HFF-Myc (cell line): Measurements from ENCODE around the gene DUS1L.

Experiments used
- DNase-seq: peaks from one replicate; pipeline ENCODE4 v3.0.0-alpha.2; 2011; ENCODE audit warnings: low read depth; ENCODE audit errors: extremely low read depth
- H3K4me3 ChIP-seq: replicated peaks from 2 replicates; pipeline ENCODE4 v1.5.1; 2011; ENCODE audit warnings: low read depth, mild to moderate bottlenecking, control low read depth, low read length
- TF ChIP-seq, protein P1 (sequence below): IDR thresholded peaks from 2 replicates; pipeline ENCODE4 v1.5.1; 2012; ENCODE audit warnings: mild to moderate bottlenecking, low read depth, low read length, control low read depth; ENCODE audit errors: missing control alignments

DUS1L gene

DNA sequence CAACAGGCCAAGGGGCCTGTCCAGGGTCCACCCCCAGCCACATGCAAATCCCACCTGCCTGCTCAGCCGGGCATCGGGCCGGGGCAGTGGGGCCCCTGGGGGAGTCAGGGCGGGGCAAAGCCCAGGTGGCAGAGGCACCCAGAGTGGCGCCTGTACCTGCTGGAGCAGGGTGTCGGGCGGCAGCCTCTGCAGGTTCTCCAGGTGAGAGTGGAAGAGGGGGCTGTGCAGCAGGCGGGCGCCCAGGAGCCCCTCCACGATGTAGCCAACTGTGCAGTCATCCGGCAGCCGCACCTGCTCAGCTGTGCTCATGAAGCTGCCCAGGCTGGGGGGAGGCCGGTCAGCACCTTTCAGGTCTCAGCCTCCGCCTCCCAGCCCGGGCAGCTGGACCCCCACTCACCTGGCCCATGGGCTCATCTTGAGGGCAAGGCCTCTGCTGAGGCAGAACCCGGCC, 16.1 kb downstream of the DUS1L start:
- no peak for DNase-seq
- TF ChIP-seq, protein P1, sequence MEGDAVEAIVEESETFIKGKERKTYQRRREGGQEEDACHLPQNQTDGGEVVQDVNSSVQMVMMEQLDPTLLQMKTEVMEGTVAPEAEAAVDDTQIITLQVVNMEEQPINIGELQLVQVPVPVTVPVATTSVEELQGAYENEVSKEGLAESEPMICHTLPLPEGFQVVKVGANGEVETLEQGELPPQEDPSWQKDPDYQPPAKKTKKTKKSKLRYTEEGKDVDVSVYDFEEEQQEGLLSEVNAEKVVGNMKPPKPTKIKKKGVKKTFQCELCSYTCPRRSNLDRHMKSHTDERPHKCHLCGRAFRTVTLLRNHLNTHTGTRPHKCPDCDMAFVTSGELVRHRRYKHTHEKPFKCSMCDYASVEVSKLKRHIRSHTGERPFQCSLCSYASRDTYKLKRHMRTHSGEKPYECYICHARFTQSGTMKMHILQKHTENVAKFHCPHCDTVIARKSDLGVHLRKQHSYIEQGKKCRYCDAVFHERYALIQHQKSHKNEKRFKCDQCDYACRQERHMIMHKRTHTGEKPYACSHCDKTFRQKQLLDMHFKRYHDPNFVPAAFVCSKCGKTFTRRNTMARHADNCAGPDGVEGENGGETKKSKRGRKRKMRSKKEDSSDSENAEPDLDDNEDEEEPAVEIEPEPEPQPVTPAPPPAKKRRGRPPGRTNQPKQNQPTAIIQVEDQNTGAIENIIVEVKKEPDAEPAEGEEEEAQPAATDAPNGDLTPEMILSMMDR, result no peak
- no peak overlapping the region for H3K4me3 ChIP-seq

DNA sequence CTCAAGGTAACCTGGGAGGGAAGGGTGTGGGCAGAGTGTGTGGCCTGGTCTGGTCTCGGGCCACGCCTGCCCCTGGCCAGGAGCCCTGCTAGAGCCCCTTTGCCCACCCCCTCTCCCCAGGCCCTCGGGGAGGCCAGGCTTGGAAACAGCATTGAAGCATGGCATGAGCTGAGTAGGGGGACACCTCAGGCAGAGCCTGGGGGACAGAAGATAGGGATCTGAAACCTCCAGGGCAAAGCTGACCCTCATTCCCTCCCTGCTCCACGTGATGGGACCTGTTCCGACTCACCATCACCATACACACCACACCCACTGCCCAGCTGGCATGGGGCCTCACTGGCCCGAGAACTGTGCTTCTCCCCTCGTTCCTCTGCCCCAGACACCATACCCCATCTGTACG, 16.5 kb downstream of the DUS1L start:
- no peak overlapping the region for H3K4me3 ChIP-seq
- TF ChIP-seq, protein P1, result no peak
- no peak for DNase-seq

DNA sequence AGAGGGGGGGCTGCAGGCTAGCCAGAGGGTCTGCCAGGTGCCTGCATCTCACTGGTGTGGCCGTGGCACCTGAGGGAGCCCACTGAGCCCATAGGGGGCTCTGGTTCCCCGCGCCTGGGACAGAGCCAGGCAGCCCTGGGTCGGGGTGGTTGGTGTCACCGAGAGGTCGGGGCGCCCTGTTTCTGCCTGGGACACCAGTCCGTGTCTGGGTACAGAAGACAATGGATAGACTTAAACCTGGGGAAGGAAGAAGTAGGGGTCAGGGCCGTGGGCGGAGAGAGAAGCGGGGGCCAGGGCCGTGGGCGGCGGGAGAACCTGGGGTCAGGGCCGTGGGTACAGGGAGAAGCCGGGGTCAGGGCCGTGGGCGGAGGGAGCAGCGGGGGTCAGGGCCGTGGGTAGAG, 17.0 kb downstream of the DUS1L start:
- DNase-seq, result no peak
- H3K4me3 ChIP-seq, result no peak overlapping the region
- TF ChIP-seq, protein P1, result no peak

DNA sequence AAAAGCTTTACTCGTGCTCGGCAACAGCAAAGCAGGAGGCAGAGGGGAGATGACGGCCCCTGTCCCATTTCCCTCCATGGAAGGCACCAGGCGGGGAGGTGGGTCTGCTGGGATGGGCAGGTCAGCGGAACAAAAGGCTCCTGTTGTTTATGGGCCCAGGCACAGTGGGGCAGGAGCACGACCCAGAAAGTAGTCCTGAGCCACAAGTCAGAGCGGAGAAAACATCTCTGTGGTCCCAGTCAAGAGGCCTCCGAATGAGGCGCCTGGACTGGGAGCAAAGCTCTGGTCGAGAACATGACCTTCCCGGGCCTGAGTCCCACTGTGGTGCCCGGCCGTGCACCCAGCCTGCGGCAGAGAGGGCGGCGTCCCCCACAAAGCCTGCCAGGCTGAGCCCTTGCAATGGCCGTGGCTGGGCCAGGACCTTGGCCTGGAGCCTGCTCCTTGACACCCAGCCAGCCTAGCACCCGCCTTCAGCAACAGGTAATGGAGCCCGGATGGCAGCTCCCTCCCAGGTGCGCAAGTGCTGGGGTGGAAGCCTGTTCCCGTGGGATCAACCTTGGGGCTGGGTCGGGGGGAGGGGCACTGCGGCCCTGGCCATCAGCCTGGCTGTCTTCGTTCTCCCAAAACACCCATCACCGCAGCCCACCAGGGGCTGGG, 17.6 kb downstream of the DUS1L start:
- DNase-seq, result no peak
- TF ChIP-seq, protein P1, result no peak
- no peak overlapping the region for H3K4me3 ChIP-seq

DNA sequence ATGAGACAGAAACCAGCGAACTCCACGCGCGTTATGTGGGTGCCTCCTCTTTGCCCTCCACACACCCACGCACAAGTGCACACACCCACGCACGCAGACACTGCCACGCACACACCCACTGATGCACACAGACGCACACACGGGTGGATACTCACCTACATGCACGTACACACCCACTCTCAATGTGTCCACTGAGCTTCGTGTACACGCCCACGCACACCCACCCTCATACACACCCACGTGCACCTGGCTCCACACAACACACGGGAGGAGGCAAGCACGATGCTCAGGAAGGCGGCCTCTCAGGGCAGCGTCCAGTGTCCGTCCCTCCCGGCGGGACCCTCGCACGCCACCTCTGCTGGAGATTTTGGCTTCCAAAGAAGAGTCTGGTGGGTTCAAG, 18.2 kb downstream of the DUS1L start:
- TF ChIP-seq, protein P1, result no peak
- no peak for DNase-seq
- H3K4me3 ChIP-seq, result no peak overlapping the region

DNA sequence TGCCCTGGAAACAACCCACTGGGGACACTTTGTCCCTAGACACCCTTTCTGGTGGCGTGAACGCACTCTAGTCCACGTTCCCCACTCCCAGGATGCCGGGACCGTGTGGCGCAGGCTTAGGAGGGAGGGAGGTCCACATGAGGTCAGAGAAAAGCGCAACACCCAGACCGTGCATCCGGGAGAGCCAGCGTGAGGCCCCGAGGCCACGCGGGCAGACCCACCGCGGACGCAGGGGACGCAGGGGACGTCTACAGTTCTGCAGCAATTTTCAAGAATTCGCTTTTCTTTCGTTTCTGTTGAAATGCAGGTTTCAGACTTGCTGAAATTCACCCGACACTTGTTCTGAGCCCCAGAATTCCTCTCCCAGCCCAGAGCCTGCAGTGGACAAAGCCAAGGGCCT, 18.7 kb downstream of the DUS1L start:
- TF ChIP-seq, protein P1, result no peak
- no peak for DNase-seq
- no peak overlapping the region for H3K4me3 ChIP-seq
